Panc1 (cell line): ENCODE results near the gene SGSH. TPM values are rescaled to one million over a fixed set of nuclear protein-coding genes. Genes with fewer than 3 reads are reported as not detected.

ENCODE experiments used
- ATAC-seq: fragments of 200-7000 bp; cut with Tn5 transposase; 2 replicates; pipeline ENCODE4 v1.9.1; 2020; ENCODE audit warnings: mild to moderate bottlenecking, moderate library complexity
- BruUV-seq: library from RNA; stranded (reverse); fragments of 400-500 nt; replicated peaks from 2 replicates; lab custom pipeline; 2021; lab: Mats Ljungman, UMichigan
- CTCF ChIA-PET: fragments of 300-600 bp; sonication (Branson Sonifier 250); formaldehyde crosslinking; loops from one replicate; lab custom pipeline; 2022; ENCODE audit warnings: antibody characterized with exemption; lab: Charles Lee
- POLR2A ChIA-PET: fragments of 300-600 bp; sonication (Branson Sonifier 250); formaldehyde crosslinking; loops from one replicate; lab custom pipeline; 2022; ENCODE audit warnings: antibody characterized with exemption; lab: Charles Lee
- DNase-seq: peaks from one replicate; pipeline ENCODE4 v3.0.0-alpha.2; 2010; ENCODE audit warnings: low read depth, low spot score
- H3K27ac ChIP-seq: 2 replicates; pipeline ENCODE4 v1.5.1; 2011; ENCODE audit warnings: mild to moderate bottlenecking, low read length, inconsistent platforms
- H3K27me3 ChIP-seq: fragments of 200-500 bp; sonication (Bioruptor generic); 2 replicates; pipeline ENCODE4 v1.6.0; 2014; ENCODE audit warnings: low read length, inconsistent platforms; ENCODE audit not compliant: control insufficient read depth, insufficient read depth
- H3K36me3 ChIP-seq: fragments of 200-500 bp; sonication (Bioruptor generic); 2 replicates; pipeline ENCODE4 v1.5.1; 2014; ENCODE audit warnings: inconsistent platforms, mild to moderate bottlenecking, low read length, moderate library complexity; ENCODE audit not compliant: control insufficient read depth, insufficient read depth
- H3K4me1 ChIP-seq: 2 replicates; pipeline ENCODE4 v1.5.1; 2011; ENCODE audit warnings: inconsistent platforms, mild to moderate bottlenecking, low read length, moderate library complexity; ENCODE audit not compliant: control insufficient read depth, insufficient read depth
- H3K4me3 ChIP-seq, 2 experiments: 2 replicates each; pipeline ENCODE4 v1.5.1; 2011 to 2012; ENCODE audit warnings: low read depth in 2 of 2, low read length in 2 of 2, mild to moderate bottlenecking in 2 of 2, inconsistent platforms in 1 of 2, moderate library complexity in 1 of 2
- H3K9me3 ChIP-seq: fragments of 200-500 bp; sonication (Bioruptor generic); 2 replicates; pipeline ENCODE4 v1.5.1; 2014; ENCODE audit warnings: low read depth, mild to moderate bottlenecking, inconsistent platforms, low read length, moderate library complexity; ENCODE audit not compliant: control insufficient read depth, insufficient read depth
- CTCF ChIP-seq: fragments of 450-650 bp; IDR thresholded peaks from 2 replicates; pipeline ENCODE4 v1.5.1; 2017; ENCODE audit warnings: mild to moderate bottlenecking
- POLR2AphosphoS5 ChIP-seq: IDR thresholded peaks from 2 replicates; pipeline ENCODE4 v1.6.1; 2012; ENCODE audit warnings: mild to moderate bottlenecking, low read depth, low read length, moderate library complexity
- REST ChIP-seq, 2 experiments: IDR thresholded peaks; 2 replicates each; pipeline ENCODE4 v1.6.1; 2011 to 2012; ENCODE audit warnings: low read depth in 2 of 2, control low read depth in 1 of 2, low read length in 1 of 2, mild to moderate bottlenecking in 1 of 2, moderate library complexity in 1 of 2; ENCODE audit not compliant: insufficient read depth in 1 of 2
- SIN3A ChIP-seq: IDR thresholded peaks from 2 replicates; pipeline ENCODE4 v1.6.1; 2012; ENCODE audit warnings: low read depth, mild to moderate bottlenecking, low read length, moderate library complexity, borderline replicate concordance; ENCODE audit not compliant: insufficient read depth
- TCF7L2 ChIP-seq: IDR thresholded peaks from 2 replicates; pipeline ENCODE4 v1.6.1; 2011; ENCODE audit warnings: mild to moderate bottlenecking, low read depth, low read length, inconsistent platforms
- in situ Hi-C: cut with HindIII; loops from 2 replicates; pipeline ENCODE4 v1.10.0; 2016; ENCODE audit warnings: low sequenced_read_pairs, low pct_unique_long_range_greater_than_20kb
- intact Hi-C: fragments of 100-400 bp; cut with micrococcal nuclease; formaldehyde crosslinking; loops from one replicate; pipeline ENCODE4 v1.10.0; 2022; ENCODE audit not compliant: unreplicated experiment
- total RNA-seq: library from RNA; stranded (reverse); gene quantifications from one replicate; pipeline ENCODE4 v1.2.1, GENCODE V29; 2021; ENCODE audit not compliant: unreplicated experiment

The SGSH gene
- total RNA-seq, 1 experiment from 2014 or later = 70.2 TPM

GRCh38 chr17:80263253-80264204, 43.4 kb upstream of the SGSH start:
- no TSS peak for BruUV-seq
- Histone ChIP-seq H3K27ac (peak overlapping the region; percentile 78), H3K4me3 (peak overlapping the region; percentile 6 to 38; a peak in 3 of 4 replicates), H3K9me3 (no peaks in the 10 kb centered on the region), H3K36me3 (no peaks in the 10 kb centered on the region; the same call in none of the 2 replicates), H3K27me3 (no peaks in the 10 kb centered on the region), H3K4me1 (peaks cover 37% of the 10 kb centered on the region)
- peak; percentile 24 for ATAC-seq
- POLR2A ChIA-PET = no interaction called here
- intact Hi-C loops (no loop called here), in situ Hi-C loops (no loop called here)
- CTCF ChIA-PET = no interaction called here
- DNase-seq = no peak
- TF ChIP-seq REST (IDR thresholded peaks at IDR 0.05; ENCODE audit: insufficient read depth in 1 of 2, low read depth in 2 of 2, low read length in 1 of 2) = no peak
- TF ChIP-seq TCF7L2 = no peak
- TF ChIP-seq POLR2AphosphoS5 = peak; percentile 82
- TF ChIP-seq CTCF = no peak
- TF ChIP-seq SIN3A = no peak; the same call in 1 of the 2 replicates

GRCh38 chr17:80262775-80263244, 42.7 kb upstream of the SGSH start:
- H3K9me3 ChIP-seq = no peaks in the 10 kb centered on the region
- peak; percentile 4 for ATAC-seq
- in situ Hi-C loops (no loop called here), intact Hi-C loops (no loop called here)
- H3K4me3 ChIP-seq = peak overlapping the region; percentile 70 to 78
- H3K27me3 ChIP-seq = no peaks in the 10 kb centered on the region
- ChIA-PET CTCF (no interaction called here), POLR2A (no interaction called here)
- no peaks in the 10 kb centered on the region; the same call in none of the 2 replicates for H3K36me3 ChIP-seq
- peak overlapping the region; percentile 78 for H3K27ac ChIP-seq
- DNase-seq = no peak
- BruUV-seq = no TSS peak
- TF ChIP-seq TCF7L2 = no peak
- TF ChIP-seq REST (IDR thresholded peaks at IDR 0.05; ENCODE audit: insufficient read depth in 1 of 2, low read depth in 2 of 2, low read length in 1 of 2) = no peak
- TF ChIP-seq POLR2AphosphoS5 = no peak
- no peak for TF ChIP-seq SIN3A
- no peak for TF ChIP-seq CTCF
- peaks cover 43% of the 10 kb centered on the region for H3K4me1 ChIP-seq
